Transverse colon (tissue), 3 donors: ENCODE results near the gene GRK6.

ENCODE experiments used
- CTCF ChIP-seq, 5 experiments: fragments of 200-600 bp in 3 of 5; fragments of 450-650 bp in 2 of 5; sonication (generic) in 3 of 5; IDR thresholded peaks; 1 replicate in 2 of 5; 2 replicates in 3 of 5; pipeline ENCODE4 v1.5.1; 2016 to 2017; ENCODE audit warnings: antibody characterized with exemption in 5 of 5, inconsistent platforms in 3 of 5, mild to moderate bottlenecking in 2 of 5, moderate library complexity in 1 of 5
- EP300 ChIP-seq: sonication (generic); formaldehyde crosslinking; IDR thresholded peaks from one replicate; pipeline ENCODE4 v1.6.1; 2017; ENCODE audit warnings: antibody characterized with exemption, low read depth
- POLR2A ChIP-seq: fragments of 450-650 bp; IDR thresholded peaks from one replicate; pipeline ENCODE4 v1.6.1; 2016; ENCODE audit warnings: antibody characterized with exemption, mild to moderate bottlenecking, moderate library complexity

GRCh38 chr5:177490992-177491391 is 64.5 kb downstream of the GRK6 start:
- TF ChIP-seq POLR2A (no peak), CTCF (IDR thresholded peaks at IDR 0.05) (no peak), EP300 (no peak)
